IMR-90 (cell line): Measurements from ENCODE around the gene ANKRD65.

Source experiments
- BHLHE40 ChIP-seq: fragments of 150-350 bp; IDR thresholded peaks from 2 replicates; pipeline ENCODE4 v1.6.1; 2016; ENCODE audit warnings: mild to moderate bottlenecking, low read depth, low read length
- CEBPB ChIP-seq: IDR thresholded peaks from 2 replicates; pipeline ENCODE4 v1.6.1; 2012; ENCODE audit warnings: low read depth, low read length, improper control_type of control experiment
- CTCF ChIP-seq: conservative IDR thresholded peaks from 2 replicates; pipeline ENCODE4 v1.5.1; 2012; ENCODE audit warnings: mild to moderate bottlenecking, low read depth, low read length, improper control_type of control experiment
- ELK1 ChIP-seq: fragments of 150-350 bp; IDR thresholded peaks from 2 replicates; pipeline ENCODE4 v1.6.1; 2016; ENCODE audit warnings: low read depth, mild to moderate bottlenecking, low read length, moderate library complexity, borderline replicate concordance
- MAFK ChIP-seq: IDR thresholded peaks from 2 replicates; pipeline ENCODE4 v1.6.1; 2012; ENCODE audit warnings: low read depth, low read length, improper control_type of control experiment
- MXI1 ChIP-seq: IDR thresholded peaks from 2 replicates; pipeline ENCODE4 v1.6.1; 2012; ENCODE audit warnings: low read depth, mild to moderate bottlenecking, low read length, moderate library complexity, borderline replicate concordance
- POLR2A ChIP-seq: IDR thresholded peaks from 2 replicates; pipeline ENCODE4 v1.6.1; 2012; ENCODE audit warnings: mild to moderate bottlenecking, low read depth, low read length
- RAD21 ChIP-seq: IDR thresholded peaks from 2 replicates; pipeline ENCODE4 v1.6.1; 2012; ENCODE audit warnings: low read length, improper control_type of control experiment
- SMC3 ChIP-seq: fragments of 150-350 bp; IDR thresholded peaks from 2 replicates; pipeline ENCODE4 v1.6.1; 2016; ENCODE audit warnings: low read depth, mild to moderate bottlenecking, antibody characterized with exemption, low read length, moderate library complexity
- USF2 ChIP-seq: fragments of 150-350 bp; IDR thresholded peaks from 2 replicates; pipeline ENCODE4 v1.6.1; 2017; ENCODE audit warnings: mild to moderate bottlenecking, antibody characterized with exemption, low read length, low read depth

- TF ChIP-seq POLR2A, result no peak
- TF ChIP-seq BHLHE40, result no peak
- no peak for TF ChIP-seq CTCF
- TF ChIP-seq CEBPB, result no peak
- no peak for TF ChIP-seq MXI1
- no peak for TF ChIP-seq SMC3
- no peak for TF ChIP-seq USF2
- TF ChIP-seq ELK1, result no peak
- no peak for TF ChIP-seq MAFK
- TF ChIP-seq RAD21, result no peak
Measured at GRCh38 chr1:1451696-1452364, 30.8 kb upstream of the ANKRD65 start.
